Ectodermal cell (in vitro differentiated cells): ENCODE measurements around the gene ZNF184. TPM values are rescaled to one million over a fixed set of nuclear protein-coding genes. Genes with fewer than 3 reads are reported as not detected.

Experiments
- H3K27ac ChIP-seq: 2 replicates; pipeline ENCODE4 v1.7.0; 2013; ENCODE audit warnings: mild to moderate bottlenecking, low read depth, low read length; ENCODE audit not compliant: insufficient read depth, poor library complexity, severe bottlenecking
- H3K27me3 ChIP-seq: 2 replicates; pipeline ENCODE4 v1.7.0; 2013; ENCODE audit warnings: mild to moderate bottlenecking, low read length; ENCODE audit not compliant: insufficient read depth, control insufficient read depth, poor library complexity, severe bottlenecking
- H3K36me3 ChIP-seq: one replicate; pipeline ENCODE4 v1.7.0; 2013; ENCODE audit warnings: low read length; ENCODE audit not compliant: control insufficient read depth, insufficient read depth
- H3K4me1 ChIP-seq: one replicate; pipeline ENCODE4 v1.7.0; 2013; ENCODE audit warnings: low read length; ENCODE audit not compliant: control insufficient read depth, insufficient read depth
- H3K4me3 ChIP-seq: 2 replicates; pipeline ENCODE4 v1.7.0; 2013; ENCODE audit warnings: low read depth, low read length, control low read depth; ENCODE audit not compliant: insufficient read depth
- H3K9me3 ChIP-seq: 2 replicates; pipeline ENCODE4 v1.7.0; 2013; ENCODE audit warnings: mild to moderate bottlenecking, low read length, moderate library complexity; ENCODE audit not compliant: control insufficient read depth
- WGBS, 2 experiments: methylation state at CpG; one replicate each; pipeline ENCODE4 v1.1.7; 2013; ENCODE audit warnings: missing lambda C conversion rate in 2 of 2; 5-methylcytosine and 5-hydroxymethylcytosine counted together
- polyA plus RNA-seq, 4 experiments: library from polyadenylated mRNA; stranded (reverse); fragments of 50-300 nt; gene quantifications; one replicate each; pipeline ENCODE4 v1.2.3, GENCODE V29; 2013

ZNF184 gene
- 13.8 TPM for polyA plus RNA-seq (2013, experiment 1 of 4)
- 12.8 TPM for polyA plus RNA-seq (2013, experiment 2 of 4)
- polyA plus RNA-seq (2013, experiment 3 of 4), result 12.4 TPM
- 13.2 TPM for polyA plus RNA-seq (2013, experiment 4 of 4)

DNA sequence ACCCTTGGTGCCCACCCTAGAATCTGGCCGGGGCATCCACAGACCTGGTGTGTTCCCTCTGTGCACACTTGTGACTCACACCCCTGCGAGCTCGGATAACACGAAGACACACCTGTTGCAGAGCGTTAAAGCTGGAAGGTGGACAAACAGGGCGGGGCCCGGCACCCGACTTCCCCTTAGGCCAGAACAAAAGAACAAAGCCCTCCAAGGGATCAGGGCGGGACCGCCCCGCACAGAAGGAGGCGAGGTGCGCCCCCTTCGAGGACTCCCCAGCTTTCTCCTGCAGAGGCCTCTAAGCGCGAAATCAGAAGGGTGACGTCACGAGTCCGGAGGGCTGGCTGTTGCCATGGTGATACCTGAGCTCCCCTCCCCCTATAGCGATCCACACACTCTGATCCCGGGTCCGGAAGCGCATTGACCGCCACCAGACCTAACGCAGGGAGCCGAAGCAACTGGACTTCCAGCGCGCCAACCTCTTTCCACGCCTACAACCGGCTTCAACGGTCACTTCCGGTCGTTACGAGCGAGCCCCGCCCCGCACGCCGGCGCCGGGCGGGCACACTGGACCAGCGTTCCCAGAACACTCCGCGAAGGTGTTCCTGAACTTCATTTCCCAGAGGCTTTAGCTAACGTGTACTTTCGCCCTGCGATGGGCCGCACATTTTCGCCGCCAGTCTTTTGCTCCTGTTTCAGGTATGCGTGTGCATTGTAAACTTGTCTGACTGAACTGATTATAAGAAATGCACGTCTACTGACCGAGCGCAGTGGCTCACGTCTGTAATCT lies at the start of gene ZNF184:
Gene ZNF184, minus strand, starts transcription at position 489 of the 784 bp plus-strand sequence. CDS start 811 bp downstream, outside the sequence.
- H3K4me3 ChIP-seq, result peak within 1 kb of the TSS; percentile 46
- peak within 1 kb of the TSS; percentile 84 for H3K27ac ChIP-seq
- H3K4me1 ChIP-seq, result peaks cover 11% of the 10 kb centered on the region
- H3K36me3 ChIP-seq, result peaks cover 7% of the 10 kb centered on the region
- 0% methylated on average over 56 of the region's 56 CpGs for WGBS, 2 experiments
- no peaks in the 10 kb centered on the region for H3K27me3 ChIP-seq
- H3K9me3 ChIP-seq, result no peaks in the 10 kb centered on the region

- Histone ChIP-seq H3K4me1 (no peaks in the 10 kb centered on the region), H3K27ac (peak overlapping the region; percentile 66), H3K4me3 (peak overlapping the region; percentile 94), H3K27me3 (peaks cover 31% of the 10 kb centered on the region), H3K9me3 (no peaks in the 10 kb centered on the region), H3K36me3 (no peaks in the 10 kb centered on the region)
- WGBS, 2 experiments, result 0% methylated on average over 42 of the region's 42 CpGs
Observed at GRCh38 chr6:27518881-27519795, 46.2 kb upstream of the ZNF184 start.

GRCh38 chr6:27517928-27518787 lies 45.3 kb upstream of the ZNF184 start:
- no peaks in the 10 kb centered on the region for H3K36me3 ChIP-seq
- 70 to 75% methylated on average over 12 of the region's 12 CpGs for WGBS, 2 experiments
- peaks cover 41% of the 10 kb centered on the region for H3K27me3 ChIP-seq
- no peaks in the 10 kb centered on the region for H3K9me3 ChIP-seq
- peak overlapping the region; percentile 94 for H3K4me3 ChIP-seq
- H3K4me1 ChIP-seq, result no peaks in the 10 kb centered on the region
- H3K27ac ChIP-seq, result no peak overlapping the region

- H3K36me3 ChIP-seq, result no peaks in the 10 kb centered on the region
- H3K4me1 ChIP-seq, result no peaks in the 10 kb centered on the region
- H3K4me3 ChIP-seq, result no peak overlapping the region
- no peaks in the 10 kb centered on the region for H3K9me3 ChIP-seq
- 91 to 93% methylated on average over 4 of the region's 5 CpGs for WGBS, 2 experiments
- H3K27me3 ChIP-seq, result peaks cover 43% of the 10 kb centered on the region
- no peak overlapping the region for H3K27ac ChIP-seq
Observed at GRCh38 chr6:27517238-27517637, 44.3 kb upstream of the ZNF184 start.

DNA sequence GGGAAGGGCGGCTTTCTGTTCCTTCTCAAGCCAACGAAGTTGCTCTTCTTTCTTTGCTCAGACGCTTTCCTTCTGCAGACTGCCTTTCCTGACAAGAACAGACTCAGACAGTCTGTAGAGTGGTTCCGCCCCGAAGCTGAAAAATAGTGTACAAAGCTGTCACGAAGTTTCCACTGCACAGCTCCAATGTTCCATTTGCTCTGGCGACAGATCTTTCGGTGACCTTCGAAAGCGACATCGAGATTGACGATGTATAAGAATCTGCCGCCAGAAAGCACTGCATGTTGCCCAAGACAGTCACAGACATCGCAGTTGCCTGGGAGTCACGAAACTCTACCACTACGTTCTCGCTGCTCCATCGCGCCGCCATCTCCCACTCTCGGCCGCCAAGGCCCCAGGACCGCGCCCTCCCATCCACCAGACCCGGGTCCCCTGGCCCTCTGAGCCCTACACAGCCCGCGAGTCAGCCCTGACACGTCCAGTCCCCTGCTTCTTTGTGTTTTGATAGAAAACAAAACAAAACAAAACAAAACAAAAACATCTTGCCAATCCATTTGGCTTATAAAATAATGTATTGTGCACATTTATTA lies 42.1 kb upstream of the ZNF184 start:
- no peaks in the 10 kb centered on the region for H3K4me1 ChIP-seq
- WGBS, 2 experiments, result 66 to 69% methylated on average over 28 of the region's 28 CpGs
- no peak overlapping the region for H3K27ac ChIP-seq
- peaks cover 43% of the 10 kb centered on the region for H3K27me3 ChIP-seq
- H3K4me3 ChIP-seq, result no peak overlapping the region
- H3K9me3 ChIP-seq, result no peaks in the 10 kb centered on the region
- no peaks in the 10 kb centered on the region for H3K36me3 ChIP-seq

GRCh38 chr6:27512525-27512924 lies 39.6 kb upstream of the ZNF184 start:
- Histone ChIP-seq H3K4me3 (no peak overlapping the region), H3K27me3 (peaks cover 40% of the 10 kb centered on the region), H3K36me3 (no peaks in the 10 kb centered on the region), H3K9me3 (no peaks in the 10 kb centered on the region), H3K27ac (no peak overlapping the region), H3K4me1 (no peaks in the 10 kb centered on the region)
- WGBS, 2 experiments, result 86 to 95% methylated on average over 2 of the region's 2 CpGs

GRCh38 chr6:27507041-27507956 lies 34.4 kb upstream of the ZNF184 start:
- WGBS, 2 experiments, result 81 to 83% methylated on average over 7 to 8 of the region's 9 CpGs
- peaks cover 15% of the 10 kb centered on the region for H3K27me3 ChIP-seq
- no peak overlapping the region for H3K27ac ChIP-seq
- H3K36me3 ChIP-seq, result no peaks in the 10 kb centered on the region
- no peak overlapping the region for H3K4me3 ChIP-seq
- no peaks in the 10 kb centered on the region for H3K9me3 ChIP-seq
- H3K4me1 ChIP-seq, result no peaks in the 10 kb centered on the region

DNA sequence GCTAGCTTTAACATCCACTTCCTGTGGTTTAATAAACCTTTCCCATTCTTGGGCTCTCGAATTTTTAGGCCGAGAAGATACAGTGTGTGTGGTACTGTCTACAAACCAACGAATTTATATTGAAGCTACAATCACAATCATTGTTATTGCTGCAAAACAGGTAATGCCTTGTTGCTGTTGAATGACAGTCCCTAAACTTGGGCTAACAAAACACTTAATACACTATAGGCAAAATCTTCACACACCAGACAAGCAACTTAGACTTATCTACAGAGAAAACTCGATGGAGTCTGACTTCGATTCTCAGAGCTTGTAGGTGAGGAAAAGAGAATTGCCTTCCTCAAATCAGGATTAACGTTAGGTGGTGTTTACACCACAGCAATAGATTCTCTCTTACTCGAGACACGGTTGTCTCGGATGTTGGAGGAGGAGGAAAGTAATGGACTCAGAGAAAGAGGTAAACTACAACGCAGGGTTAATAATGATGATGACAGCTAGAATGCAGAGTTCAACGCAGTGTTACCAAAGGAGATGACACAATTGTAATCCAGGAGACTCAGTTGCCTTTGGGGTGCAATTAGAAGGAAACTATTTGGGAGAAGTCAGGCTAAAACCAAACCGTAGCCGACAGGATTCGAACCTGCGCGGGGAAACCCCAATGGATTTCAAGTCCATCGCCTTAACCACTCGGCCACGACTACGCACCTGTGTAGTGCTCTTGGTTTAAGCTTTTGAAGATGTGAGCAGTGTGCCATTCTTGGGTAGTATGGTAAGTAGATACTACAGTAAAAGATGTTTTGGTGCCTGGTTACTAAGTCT lies 32.5 kb upstream of the ZNF184 start:
- WGBS, 2 experiments, result 28 to 30% methylated on average over 19 to 20 of the region's 20 CpGs
- H3K27me3 ChIP-seq, result peaks cover 20% of the 10 kb centered on the region
- H3K4me3 ChIP-seq, result no peak overlapping the region

More for the DNA sequence above, 32.5 kb upstream of the ZNF184 start:
- Histone ChIP-seq H3K27ac (no peak overlapping the region), H3K36me3 (no peaks in the 10 kb centered on the region), H3K4me1 (no peaks in the 10 kb centered on the region), H3K9me3 (no peaks in the 10 kb centered on the region)
